Measurements from ENCODE around the gene MCTP2.

Gene MCTP2

GRCh38 chr15:94398001-94398400 lies 166.6 kb downstream of the MCTP2 start:
- H3K4me1 ChIP-seq (ENCODE audit: control insufficient read depth, insufficient read depth, low read length) = no peaks in the 10 kb centered on the region
- no peaks in the 10 kb centered on the region for H3K36me3 ChIP-seq (ENCODE audit: control insufficient read depth, insufficient read depth, low read length)
- H3K27me3 ChIP-seq (ENCODE audit: control insufficient read depth, insufficient read depth, low read length) = no peaks in the 10 kb centered on the region

GRCh38 chr15:94400526-94401298 lies 169.4 kb downstream of the MCTP2 start:
- H3K36me3 ChIP-seq (ENCODE audit: control insufficient read depth, insufficient read depth, low read length) = no peaks in the 10 kb centered on the region
- no peaks in the 10 kb centered on the region for H3K27me3 ChIP-seq (ENCODE audit: control insufficient read depth, insufficient read depth, low read length)
- no peak overlapping the region for H3K9ac ChIP-seq (ENCODE audit: low read length)
- no peaks in the 10 kb centered on the region for H3K4me1 ChIP-seq (ENCODE audit: control insufficient read depth, insufficient read depth, low read length)
- no peak overlapping the region for H3K4me3 ChIP-seq (ENCODE audit: low read length)
- no peaks in the 10 kb centered on the region for H3K9me3 ChIP-seq (ENCODE audit: control insufficient read depth, low read length)

More at GRCh38 chr15:94398001-94398400, 166.6 kb downstream of the MCTP2 start:
- Histone ChIP-seq H3K9ac (ENCODE audit: low read length) (no peak overlapping the region), H3K4me3 (ENCODE audit: low read length) (no peak overlapping the region), H3K9me3 (ENCODE audit: control insufficient read depth, low read length) (no peaks in the 10 kb centered on the region)

- H3K9me3 ChIP-seq (ENCODE audit: control insufficient read depth, low read length) = no peaks in the 10 kb centered on the region
- no peaks in the 10 kb centered on the region for H3K4me1 ChIP-seq (ENCODE audit: control insufficient read depth, insufficient read depth, low read length)
- H3K4me3 ChIP-seq (ENCODE audit: low read length) = no peak overlapping the region
- no peaks in the 10 kb centered on the region for H3K36me3 ChIP-seq (ENCODE audit: control insufficient read depth, insufficient read depth, low read length)
- no peaks in the 10 kb centered on the region for H3K27me3 ChIP-seq (ENCODE audit: control insufficient read depth, insufficient read depth, low read length)
- no peak overlapping the region for H3K9ac ChIP-seq (ENCODE audit: low read length)
These were observed 172.0 kb downstream of the MCTP2 start for GRCh38 chr15:94403331-94403730.

DNA sequence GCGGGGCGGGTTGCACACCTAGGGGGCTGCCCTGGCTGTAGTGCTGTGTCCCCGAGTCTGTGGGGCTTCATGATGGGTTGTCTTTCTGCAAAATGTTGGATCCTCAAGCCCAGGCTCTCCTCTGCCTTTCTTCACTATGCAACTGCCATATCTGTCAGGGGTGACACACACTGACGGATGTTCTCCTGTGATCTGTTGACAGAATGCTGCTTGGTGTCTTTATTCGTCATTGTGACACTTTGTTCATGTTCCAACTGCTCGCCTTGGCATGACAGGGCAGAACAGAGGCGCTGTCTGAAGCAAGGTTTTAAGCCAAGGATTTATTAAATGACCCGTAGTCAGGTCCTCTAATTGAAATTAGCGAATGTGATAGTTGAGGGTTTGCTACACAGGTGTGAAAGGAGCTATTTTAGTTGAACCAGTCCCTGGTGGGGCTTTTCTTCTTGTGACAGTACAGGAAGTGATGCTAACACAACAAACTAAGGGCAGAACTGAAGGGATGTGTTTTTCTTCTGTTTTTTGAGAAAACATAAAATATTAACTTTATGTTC lies 173.4 kb downstream of the MCTP2 start:
- H3K4me1 ChIP-seq (ENCODE audit: control insufficient read depth, insufficient read depth, low read length) = no peaks in the 10 kb centered on the region
- no peaks in the 10 kb centered on the region for H3K36me3 ChIP-seq (ENCODE audit: control insufficient read depth, insufficient read depth, low read length)
- H3K9me3 ChIP-seq (ENCODE audit: control insufficient read depth, low read length) = no peaks in the 10 kb centered on the region
- no peak overlapping the region for H3K9ac ChIP-seq (ENCODE audit: low read length)
- no peaks in the 10 kb centered on the region for H3K27me3 ChIP-seq (ENCODE audit: control insufficient read depth, insufficient read depth, low read length)
- no peak overlapping the region for H3K4me3 ChIP-seq (ENCODE audit: low read length)

GRCh38 chr15:94411285-94411684 lies 179.9 kb downstream of the MCTP2 start:
- Histone ChIP-seq H3K27me3 (ENCODE audit: control insufficient read depth, insufficient read depth, low read length) (no peaks in the 10 kb centered on the region), H3K36me3 (ENCODE audit: control insufficient read depth, insufficient read depth, low read length) (no peaks in the 10 kb centered on the region), H3K4me3 (ENCODE audit: low read length) (no peak overlapping the region), H3K9me3 (ENCODE audit: control insufficient read depth, low read length) (no peaks in the 10 kb centered on the region), H3K4me1 (ENCODE audit: control insufficient read depth, insufficient read depth, low read length) (no peaks in the 10 kb centered on the region), H3K9ac (ENCODE audit: low read length) (no peak overlapping the region)

DNA sequence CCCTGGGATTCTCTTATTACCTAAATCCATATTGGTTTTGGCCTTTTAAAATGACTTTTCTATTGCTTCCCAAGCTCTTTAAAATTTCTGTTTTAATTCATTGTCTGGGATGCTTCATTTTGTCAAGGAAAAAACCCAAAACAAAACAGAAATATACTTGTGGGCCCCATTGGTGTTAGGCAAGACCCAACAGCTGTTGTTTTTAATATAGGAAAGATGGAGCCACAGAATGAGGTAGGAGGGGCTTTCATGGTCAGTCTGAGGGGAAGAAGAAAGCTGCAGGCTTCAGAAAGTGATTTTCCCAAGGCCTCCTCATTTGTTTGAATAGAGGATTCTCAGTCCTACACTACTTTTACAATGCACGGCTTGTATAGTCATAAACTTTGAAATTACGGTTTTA lies 180.5 kb downstream of the MCTP2 start:
- H3K9ac ChIP-seq (ENCODE audit: low read length) = no peak overlapping the region
- no peaks in the 10 kb centered on the region for H3K4me1 ChIP-seq (ENCODE audit: control insufficient read depth, insufficient read depth, low read length)
- no peaks in the 10 kb centered on the region for H3K36me3 ChIP-seq (ENCODE audit: control insufficient read depth, insufficient read depth, low read length)
- H3K9me3 ChIP-seq (ENCODE audit: control insufficient read depth, low read length) = no peaks in the 10 kb centered on the region
- no peaks in the 10 kb centered on the region for H3K27me3 ChIP-seq (ENCODE audit: control insufficient read depth, insufficient read depth, low read length)
- no peak overlapping the region for H3K4me3 ChIP-seq (ENCODE audit: low read length)

GRCh38 chr15:94412979-94413746 lies 181.8 kb downstream of the MCTP2 start:
- no peaks in the 10 kb centered on the region for H3K27me3 ChIP-seq (ENCODE audit: control insufficient read depth, insufficient read depth, low read length)
- H3K4me1 ChIP-seq (ENCODE audit: control insufficient read depth, insufficient read depth, low read length) = no peaks in the 10 kb centered on the region
- H3K9ac ChIP-seq (ENCODE audit: low read length) = no peak overlapping the region

GRCh38 chr15:94414916-94415315 lies 183.6 kb downstream of the MCTP2 start:
- Histone ChIP-seq H3K4me1 (ENCODE audit: control insufficient read depth, insufficient read depth, low read length) (no peaks in the 10 kb centered on the region), H3K9ac (ENCODE audit: low read length) (no peak overlapping the region), H3K9me3 (ENCODE audit: control insufficient read depth, low read length) (no peaks in the 10 kb centered on the region), H3K36me3 (ENCODE audit: control insufficient read depth, insufficient read depth, low read length) (no peaks in the 10 kb centered on the region), H3K4me3 (ENCODE audit: low read length) (no peak overlapping the region), H3K27me3 (ENCODE audit: control insufficient read depth, insufficient read depth, low read length) (no peaks in the 10 kb centered on the region)

More at GRCh38 chr15:94412979-94413746, 181.8 kb downstream of the MCTP2 start:
- Histone ChIP-seq H3K4me3 (ENCODE audit: low read length) (no peak overlapping the region), H3K9me3 (ENCODE audit: control insufficient read depth, low read length) (no peaks in the 10 kb centered on the region), H3K36me3 (ENCODE audit: control insufficient read depth, insufficient read depth, low read length) (no peaks in the 10 kb centered on the region)

DNA sequence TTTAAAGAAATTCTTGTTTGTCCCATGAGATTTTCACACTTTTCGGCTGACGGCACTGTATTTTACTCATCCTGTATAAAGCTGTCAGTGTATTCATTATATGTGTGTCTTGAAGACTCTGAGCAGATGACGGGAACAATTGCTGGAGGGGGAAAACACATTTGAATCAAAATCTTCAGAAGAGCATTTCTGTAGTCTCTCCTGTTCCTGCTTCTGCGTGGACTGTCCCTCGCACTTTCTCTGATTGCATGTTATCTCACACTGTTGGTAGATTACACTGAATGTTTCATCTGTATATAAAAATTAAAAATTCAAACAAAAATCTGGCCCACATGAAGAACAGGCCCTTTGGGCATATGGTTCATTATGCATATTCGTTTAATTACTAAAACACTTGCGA lies 184.9 kb downstream of the MCTP2 start:
- no peaks in the 10 kb centered on the region for H3K27me3 ChIP-seq (ENCODE audit: control insufficient read depth, insufficient read depth, low read length)
- H3K4me1 ChIP-seq (ENCODE audit: control insufficient read depth, insufficient read depth, low read length) = no peaks in the 10 kb centered on the region
- H3K9me3 ChIP-seq (ENCODE audit: control insufficient read depth, low read length) = no peaks in the 10 kb centered on the region
- H3K36me3 ChIP-seq (ENCODE audit: control insufficient read depth, insufficient read depth, low read length) = no peaks in the 10 kb centered on the region
- no peak overlapping the region for H3K9ac ChIP-seq (ENCODE audit: low read length)
- no peak overlapping the region for H3K4me3 ChIP-seq (ENCODE audit: low read length)

DNA sequence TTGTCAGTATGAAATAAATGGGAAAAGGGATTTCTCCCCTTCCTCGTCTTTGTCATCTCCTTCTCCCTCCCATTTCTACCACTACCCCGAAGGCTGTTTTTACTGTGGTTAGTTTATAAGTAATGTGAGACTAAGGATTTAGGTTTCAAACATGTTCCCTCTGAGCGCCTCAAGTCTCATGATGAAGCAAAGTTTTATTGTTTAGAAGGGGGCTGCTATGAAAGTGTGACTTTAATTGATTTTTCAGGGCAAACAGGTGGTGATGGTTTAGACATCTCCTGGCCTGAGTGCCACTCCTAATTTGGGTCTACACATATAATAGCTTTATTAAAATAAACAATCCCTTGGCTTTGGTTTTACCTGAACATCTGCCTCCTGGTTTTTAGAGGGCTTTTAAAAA lies 185.5 kb downstream of the MCTP2 start:
- no peaks in the 10 kb centered on the region for H3K9me3 ChIP-seq (ENCODE audit: control insufficient read depth, low read length)
- H3K36me3 ChIP-seq (ENCODE audit: control insufficient read depth, insufficient read depth, low read length) = no peaks in the 10 kb centered on the region
- H3K27me3 ChIP-seq (ENCODE audit: control insufficient read depth, insufficient read depth, low read length) = no peaks in the 10 kb centered on the region
- no peaks in the 10 kb centered on the region for H3K4me1 ChIP-seq (ENCODE audit: control insufficient read depth, insufficient read depth, low read length)
- H3K9ac ChIP-seq (ENCODE audit: low read length) = no peak overlapping the region
- no peak overlapping the region for H3K4me3 ChIP-seq (ENCODE audit: low read length)

DNA sequence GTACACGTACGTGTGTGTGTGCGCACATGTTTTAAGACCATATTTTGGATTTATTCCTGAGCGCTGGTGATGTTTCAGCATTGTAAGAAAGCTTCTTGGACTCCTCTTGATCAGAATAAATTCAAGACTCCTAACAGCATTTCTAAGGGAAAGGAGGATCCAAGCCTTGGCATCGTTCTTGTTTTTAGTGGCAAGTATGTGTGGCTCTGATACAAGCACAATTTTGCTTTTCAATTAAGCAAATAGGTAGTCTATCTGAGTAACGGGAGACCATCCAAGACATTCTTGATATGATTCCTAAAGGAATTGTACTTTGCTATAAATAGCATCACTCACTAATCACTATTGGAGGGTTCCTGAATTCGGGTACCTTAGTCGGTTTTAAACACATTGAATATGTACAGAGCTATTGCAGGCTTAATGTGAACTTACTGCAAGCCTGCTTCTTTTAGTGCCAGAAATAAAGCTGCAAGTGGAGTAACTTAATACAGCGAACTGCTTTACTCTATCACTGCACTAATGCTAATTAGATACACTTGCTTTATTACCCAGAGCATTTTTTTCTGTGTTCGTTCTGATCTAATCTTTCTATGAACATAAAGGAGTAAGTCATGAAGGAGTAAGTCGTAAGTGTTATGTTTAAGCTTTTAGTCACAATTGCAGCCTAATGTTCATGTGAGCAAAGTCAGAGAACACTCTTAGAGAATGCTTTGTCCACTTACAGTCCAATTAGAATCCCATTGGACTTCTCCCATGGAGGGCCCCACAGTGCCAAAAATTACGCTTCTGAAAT lies 186.3 kb downstream of the MCTP2 start:
- no peak overlapping the region for H3K9ac ChIP-seq (ENCODE audit: low read length)
- no peaks in the 10 kb centered on the region for H3K27me3 ChIP-seq (ENCODE audit: control insufficient read depth, insufficient read depth, low read length)
- no peaks in the 10 kb centered on the region for H3K4me1 ChIP-seq (ENCODE audit: control insufficient read depth, insufficient read depth, low read length)
- H3K4me3 ChIP-seq (ENCODE audit: low read length) = no peak overlapping the region
- H3K36me3 ChIP-seq (ENCODE audit: control insufficient read depth, insufficient read depth, low read length) = no peaks in the 10 kb centered on the region
- H3K9me3 ChIP-seq (ENCODE audit: control insufficient read depth, low read length) = no peaks in the 10 kb centered on the region
